ENCODE results near the gene IL20RA.
"Not testable (repeated sequence)": the region's sequence is repeated elsewhere in the genome, so short reads cannot be mapped to it uniquely, and the experiment has no call there.

Gene IL20RA

GRCh38 chr6:137002505-137002904 lies 42.3 kb downstream of the IL20RA start:
- no peak for FAIRE-seq

- FAIRE-seq: no peak
Observed at GRCh38 chr6:137001977-137002302, 42.8 kb downstream of the IL20RA start.

- no peak for FAIRE-seq
Observed at GRCh38 chr6:137001299-137001976, 43.3 kb downstream of the IL20RA start.

- no peak for FAIRE-seq
Observed at GRCh38 chr6:137000825-137001224, 43.9 kb downstream of the IL20RA start.

GRCh38 chr6:136995521-136995920 lies 49.2 kb downstream of the IL20RA start:
- no peak for FAIRE-seq

- no peak for FAIRE-seq
Observed at GRCh38 chr6:136994782-136995181, 50.0 kb downstream of the IL20RA start.

- FAIRE-seq: no peak
Observed at GRCh38 chr6:136992113-136992512, 52.7 kb downstream of the IL20RA start.

GRCh38 chr6:136991646-136992045 lies 53.1 kb downstream of the IL20RA start:
- no peak for FAIRE-seq

GRCh38 chr6:136990754-136991153 lies 54.0 kb downstream of the IL20RA start:
- FAIRE-seq: no peak

GRCh38 chr6:136990242-136990578 lies 54.6 kb downstream of the IL20RA start:
- FAIRE-seq: no peak

- no peak for FAIRE-seq
Observed at GRCh38 chr6:136989571-136990241, 55.1 kb downstream of the IL20RA start.

GRCh38 chr6:136987526-136987925 lies 57.2 kb downstream of the IL20RA start:
- FAIRE-seq: no peak

- no peak for FAIRE-seq
Observed at GRCh38 chr6:136985502-136985901, 59.3 kb downstream of the IL20RA start.

GRCh38 chr6:136984578-136984977 lies 60.2 kb downstream of the IL20RA start:
- FAIRE-seq: no peak

- FAIRE-seq: no peak
Observed at GRCh38 chr6:136983687-136984086, 61.1 kb downstream of the IL20RA start.

GRCh38 chr6:136982928-136983327 lies 61.8 kb downstream of the IL20RA start:
- no peak for FAIRE-seq

GRCh38 chr6:136980070-136980469 lies 64.7 kb downstream of the IL20RA start:
- no peak for FAIRE-seq

- no peak for FAIRE-seq
Observed at GRCh38 chr6:136979206-136979605, 65.6 kb downstream of the IL20RA start.

- FAIRE-seq: no peak
Observed at GRCh38 chr6:136977075-136977474, 67.7 kb downstream of the IL20RA start.

GRCh38 chr6:136975089-136975715 lies 69.6 kb downstream of the IL20RA start:
- FAIRE-seq: no peak

GRCh38 chr6:136973781-136974180 lies 71.0 kb downstream of the IL20RA start:
- not testable (repeated sequence) for FAIRE-seq

- FAIRE-seq: no peak
Observed at GRCh38 chr6:136971609-136972008, 73.2 kb downstream of the IL20RA start.

GRCh38 chr6:136969930-136970329 lies 74.8 kb downstream of the IL20RA start:
- no peak for FAIRE-seq

- FAIRE-seq: no peak
Observed at GRCh38 chr6:136969433-136969832, 75.3 kb downstream of the IL20RA start.

GRCh38 chr6:136968837-136969236 lies 75.9 kb downstream of the IL20RA start:
- FAIRE-seq: no peak
